OCI-M1 (cell line): ENCODE results near the gene PPP1R3E.
"Not testable (repeated sequence)": the region's sequence is repeated elsewhere in the genome, so short reads cannot be mapped to it uniquely, and the experiment has no call there.

Experiments used
- DNase-seq: peaks from one replicate; lab custom pipeline; 2025; lab: John Stamatoyannopoulos, UW

Gene PPP1R3E

GRCh38 chr14:23302290-23303225 lies at the start of gene PPP1R3E:
PPP1R3E (minus strand) TSS chr14:23302859; CDS start chr14:23302576, 283 bp downstream.
- peak; percentile 68 for DNase-seq

- no peak for DNase-seq
Measured at GRCh38 chr14:23351681-23352505, 49.2 kb upstream of the PPP1R3E start.

GRCh38 chr14:23349156-23349845 lies 46.6 kb upstream of the PPP1R3E start:
- DNase-seq = no peak

GRCh38 chr14:23348297-23348655 lies 45.6 kb upstream of the PPP1R3E start:
- DNase-seq = no peak

- no peak for DNase-seq
Measured at GRCh38 chr14:23347406-23348296, 45.0 kb upstream of the PPP1R3E start.

GRCh38 chr14:23346693-23347405 lies 44.2 kb upstream of the PPP1R3E start:
- DNase-seq = no peak

- DNase-seq = no peak
Measured at GRCh38 chr14:23345987-23346692, 43.5 kb upstream of the PPP1R3E start.

GRCh38 chr14:23344481-23344880 lies 41.8 kb upstream of the PPP1R3E start:
- peak; percentile 10 for DNase-seq

GRCh38 chr14:23339506-23340268 lies 37.0 kb upstream of the PPP1R3E start:
- DNase-seq = no peak

- DNase-seq = no peak
Measured at GRCh38 chr14:23335623-23336022, 33.0 kb upstream of the PPP1R3E start.

- peak; percentile 80 for DNase-seq
Measured at GRCh38 chr14:23327947-23328744, 25.5 kb upstream of the PPP1R3E start.

GRCh38 chr14:23326491-23327332 lies 24.1 kb upstream of the PPP1R3E start:
- DNase-seq = no peak

- not testable (repeated sequence) for DNase-seq
Measured at GRCh38 chr14:23325746-23326145, 23.1 kb upstream of the PPP1R3E start.

- DNase-seq = no peak
Measured at GRCh38 chr14:23324993-23325392, 22.3 kb upstream of the PPP1R3E start.

- DNase-seq = no peak
Measured at GRCh38 chr14:23324455-23324846, 21.8 kb upstream of the PPP1R3E start.

- DNase-seq = no peak
Measured at GRCh38 chr14:23323838-23324454, 21.3 kb upstream of the PPP1R3E start.
